Right cardiac atrium (tissue), 5 donors: ENCODE measurements around the gene SDK1. TPM values are rescaled to one million over a fixed set of nuclear protein-coding genes. Genes with fewer than 3 reads are reported as not detected.

Experiments
- ATAC-seq, 2 donors: fragments of 200-7000 bp; cut with Tn5 transposase; one replicate each; pipeline versions ENCODE4 v1.8.0 to v1.9.1; 2020; ENCODE audit warnings: moderate library complexity in 2 of 2, mild to moderate bottlenecking in 1 of 2
- DNase-seq, 3 donors: peaks; one replicate each; pipeline ENCODE4 v3.0.0-alpha.2; 2020
- H3K27ac ChIP-seq: one replicate; pipeline ENCODE4 v1.5.1; 2013; ENCODE audit warnings: mild to moderate bottlenecking, low read length, control low read depth, moderate library complexity
- H3K27me3 ChIP-seq: one replicate; pipeline ENCODE4 v1.6.1; 2013; ENCODE audit not compliant: control insufficient read depth, insufficient read depth
- H3K4me1 ChIP-seq: one replicate; pipeline ENCODE4 v1.6.1; 2013; ENCODE audit warnings: low read length; ENCODE audit not compliant: control insufficient read depth, insufficient read depth
- H3K4me3 ChIP-seq: one replicate; pipeline ENCODE4 v1.5.1; 2013; ENCODE audit warnings: low read length, control low read depth
- H3K9me3 ChIP-seq: one replicate; pipeline ENCODE4 v1.6.1; 2013; ENCODE audit warnings: low read length; ENCODE audit not compliant: control insufficient read depth
- WGBS: extraction: QIAGEN DNeasy Blood & Tissue Kit; methylation state at CpG from one replicate; pipeline ENCODE4 v1.1.7; 2013; 5-methylcytosine and 5-hydroxymethylcytosine counted together
- intact Hi-C, 4 donors: fragments of 100-400 bp; cut with DNase I; formaldehyde crosslinking; loops; one replicate each; pipeline versions ENCODE4 v1.11.0 to v1.14.0; 2022 to 2023
- polyA plus RNA-seq: library from polyadenylated mRNA; stranded (reverse); fragments of 200-250 nt; gene quantifications from one replicate; pipeline ENCODE4 v1.2.3, GENCODE V29; 2013
- total RNA-seq, 4 donors: library from RNA; stranded (reverse); fragmentation: NEBNext Ultra II Directional; extraction: Animal tissue kit (Norgen Biotek cat#: 25700); gene quantifications; one replicate each; pipeline ENCODE4 v1.2.1, GENCODE V29; 2021
- donor health status: healthy with polysubstance abuse.
- donor health status: DM: no; HTN: yes; CAD: no.
- donor health status: DM: no; HTN: no; CAD: no.
- donor health status: DM: no; HTN: yes; CAD: no; lungs with severe emphysema.
- donor health status: DM: yes; HTN: yes; CAD: no.

SDK1 gene
- total and polyA plus RNA-seq, 5 donors, result 0.97 to 3.2 (median 2.4) TPM

DNA sequence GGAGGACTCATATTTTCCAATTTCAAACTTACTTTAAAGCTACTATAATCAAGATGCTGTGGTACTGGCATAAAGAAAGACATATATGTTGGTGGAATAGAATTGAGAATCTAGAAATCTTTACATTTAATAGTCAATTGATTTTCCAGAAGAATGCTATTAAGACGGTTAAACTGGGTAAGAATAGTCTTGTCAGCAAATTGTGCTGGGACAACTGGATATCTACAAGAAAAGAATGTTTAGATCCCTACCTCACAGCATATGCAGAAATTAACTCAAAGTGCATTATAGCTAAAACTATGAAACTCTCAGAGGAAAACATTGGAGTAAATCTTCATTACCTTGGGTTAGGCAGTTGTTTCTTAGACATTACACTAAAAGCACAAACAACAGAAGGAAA lies 203.3 kb downstream of the SDK1 start:
- intact Hi-C loops, result no loop called here
- Histone ChIP-seq H3K27me3 (no peaks in the 10 kb centered on the region), H3K27ac (no peak overlapping the region), H3K4me1 (no peaks in the 10 kb centered on the region), H3K4me3 (no peak overlapping the region), H3K9me3 (no peaks in the 10 kb centered on the region)
- ATAC-seq, result no peak
- 91% methylated on average over 1 of the region's 1 CpG for WGBS
- no peak for DNase-seq

DNA sequence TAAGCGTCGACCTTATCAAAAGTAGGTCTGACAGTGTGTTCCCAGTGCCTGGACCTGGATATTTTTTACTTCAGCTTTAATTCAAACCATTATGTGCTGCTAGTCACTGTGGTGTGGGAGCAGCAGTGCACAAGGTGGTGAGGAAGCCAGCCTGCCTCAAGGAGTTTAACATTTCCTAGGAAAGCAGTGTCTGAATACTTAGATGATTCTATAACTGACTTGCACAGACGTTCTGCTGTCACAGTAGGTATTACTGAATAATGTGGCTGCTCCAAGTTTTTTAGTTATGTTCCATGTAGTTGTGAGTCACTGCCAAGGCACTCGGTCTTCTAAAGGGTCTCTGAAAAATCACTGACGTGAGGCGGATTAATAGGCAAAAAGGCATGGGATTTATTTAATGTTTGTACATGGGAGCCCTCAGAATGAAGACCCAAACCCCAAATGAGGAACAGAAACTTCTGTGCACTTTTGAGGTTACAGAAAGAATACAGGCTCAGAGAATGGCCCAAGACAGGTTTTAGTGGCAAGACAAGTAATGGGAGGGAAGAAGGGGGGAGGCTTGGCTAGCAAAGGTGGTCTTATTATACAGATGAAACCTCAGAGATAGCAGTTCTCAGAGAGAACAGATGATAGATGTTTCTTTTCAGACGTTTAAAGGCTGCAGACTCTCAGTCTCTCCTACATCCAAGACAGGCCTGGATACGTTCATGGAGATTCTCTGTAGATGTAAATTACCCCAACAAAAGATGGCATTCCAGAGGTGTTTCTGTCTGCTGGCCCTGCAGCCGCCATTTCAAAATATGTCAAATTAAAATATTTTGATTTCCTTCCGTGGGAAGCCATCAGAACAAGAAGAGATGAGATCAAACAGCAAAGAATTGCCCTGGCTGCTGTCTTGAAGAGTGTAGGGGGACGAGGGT lies 209.3 kb downstream of the SDK1 start:
- ATAC-seq, result no peak
- WGBS, result 68% methylated on average over 11 of the region's 11 CpGs
- Histone ChIP-seq H3K4me1 (no peaks in the 10 kb centered on the region), H3K27ac (no peak overlapping the region), H3K9me3 (no peaks in the 10 kb centered on the region), H3K4me3 (no peak overlapping the region), H3K27me3 (no peaks in the 10 kb centered on the region)
- intact Hi-C loops, result no loop called here
- DNase-seq, result no peak

DNA sequence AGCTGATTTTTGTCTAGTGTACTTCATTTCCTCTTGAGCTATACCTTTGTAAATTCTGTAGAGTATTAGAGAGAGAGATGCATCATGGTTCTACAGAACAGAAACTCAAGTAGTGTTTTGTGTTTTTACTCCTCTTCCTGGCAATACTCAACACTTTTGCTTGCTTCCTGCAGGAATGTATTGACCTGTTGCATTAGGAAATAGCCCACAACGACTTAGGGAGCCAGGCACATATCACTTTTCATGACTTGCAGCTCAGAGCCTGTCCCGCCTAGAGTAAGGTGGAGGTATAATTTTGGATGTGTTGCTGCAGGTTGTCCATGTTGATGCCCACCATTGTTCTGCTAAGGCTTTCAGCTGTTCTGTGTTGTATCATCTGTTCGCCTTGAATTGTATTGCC lies 216.3 kb downstream of the SDK1 start:
- WGBS, result 75% methylated on average over 3 of the region's 3 CpGs
- H3K4me3 ChIP-seq, result no peak overlapping the region
- intact Hi-C loops, result no loop called here

DNA sequence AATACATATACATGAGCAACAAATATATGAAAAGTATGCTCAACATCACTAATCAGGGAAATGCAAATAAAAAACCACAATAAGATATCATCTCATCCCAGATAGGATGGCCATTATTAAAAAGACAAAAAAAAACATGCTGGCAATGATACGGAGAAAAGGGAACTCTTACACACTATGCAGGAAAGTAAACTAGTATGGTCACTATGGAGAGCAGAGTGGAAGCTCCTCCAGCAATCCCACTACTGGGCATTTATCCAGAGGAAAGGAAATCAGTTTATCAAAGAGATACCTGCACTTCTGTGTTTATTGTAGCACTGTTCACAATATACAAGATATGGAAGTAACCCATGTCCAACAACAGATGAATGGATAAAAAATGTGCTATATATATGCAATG lies 217.5 kb downstream of the SDK1 start:
- no peak for ATAC-seq
- H3K9me3 ChIP-seq, result no peaks in the 10 kb centered on the region
- no peaks in the 10 kb centered on the region for H3K4me1 ChIP-seq
- WGBS, result 63% methylated on average over 1 of the region's 1 CpG
- intact Hi-C loops, result no loop called here
- no peak for DNase-seq
- H3K27me3 ChIP-seq, result no peaks in the 10 kb centered on the region
- no peak overlapping the region for H3K4me3 ChIP-seq
- no peak overlapping the region for H3K27ac ChIP-seq

More for the DNA sequence above, 216.3 kb downstream of the SDK1 start:
- ATAC-seq (no peak), DNase-seq (no peak)
- H3K27ac ChIP-seq, result no peak overlapping the region
- H3K9me3 ChIP-seq, result no peaks in the 10 kb centered on the region
- H3K4me1 ChIP-seq, result no peaks in the 10 kb centered on the region
- H3K27me3 ChIP-seq, result no peaks in the 10 kb centered on the region

DNA sequence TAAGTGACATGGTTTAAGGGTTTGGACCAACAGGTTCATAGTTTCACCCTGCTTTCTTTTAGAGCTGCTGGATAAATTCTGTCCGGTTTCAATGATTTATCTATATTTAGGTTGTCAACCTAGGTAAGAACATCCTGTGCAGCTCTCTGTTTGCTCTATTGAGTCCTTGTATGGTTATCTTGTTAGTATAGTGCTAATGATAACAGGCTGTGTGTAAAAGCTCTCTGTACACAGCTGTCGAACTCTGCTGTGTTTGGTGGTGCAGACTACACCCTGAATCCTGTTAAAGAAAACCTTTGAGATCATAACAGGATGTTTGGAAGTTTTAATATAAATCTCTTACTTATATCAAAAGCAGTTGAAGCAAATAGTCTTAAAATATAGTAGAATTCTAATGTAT lies 219.2 kb downstream of the SDK1 start:
- no peaks in the 10 kb centered on the region for H3K9me3 ChIP-seq
- intact Hi-C loops, result no loop called here
- no peaks in the 10 kb centered on the region for H3K4me1 ChIP-seq
- H3K27ac ChIP-seq, result no peak overlapping the region
- no peak for ATAC-seq
- no peaks in the 10 kb centered on the region for H3K27me3 ChIP-seq
- no peak for DNase-seq
- no peak overlapping the region for H3K4me3 ChIP-seq
- 33% methylated on average over 2 of the region's 2 CpGs for WGBS

DNA sequence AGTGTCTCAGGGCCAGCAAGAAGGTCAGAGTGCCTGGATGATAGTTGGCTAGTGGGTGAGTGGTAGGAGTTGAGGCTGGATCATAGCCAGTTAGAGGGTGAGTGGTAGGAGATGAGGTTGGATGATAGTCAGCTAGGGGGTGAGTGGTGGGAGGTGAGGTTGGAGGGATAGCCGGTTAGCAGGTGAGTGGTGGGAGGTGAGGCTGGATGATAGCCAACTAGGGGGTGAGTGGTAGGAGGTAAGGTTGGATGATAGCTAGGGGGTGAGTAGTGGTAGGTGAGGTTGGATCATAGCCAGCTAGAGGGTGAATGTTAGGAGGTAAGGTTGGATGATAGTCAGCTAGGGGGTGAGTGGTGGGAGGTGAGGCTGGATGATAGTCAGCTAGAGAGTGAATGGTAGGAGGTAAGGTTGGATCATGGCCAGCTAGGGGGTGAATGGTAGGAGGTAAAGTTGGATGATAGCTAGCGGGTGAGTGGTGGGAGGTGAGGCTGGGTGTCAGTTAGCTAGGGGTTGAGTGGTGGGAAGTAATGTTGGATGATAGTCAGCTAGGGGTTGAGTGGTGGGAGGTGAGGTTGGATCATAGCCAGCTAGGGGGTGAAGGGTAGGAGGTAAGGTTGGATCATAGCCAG lies 226.6 kb downstream of the SDK1 start:
- no peaks in the 10 kb centered on the region for H3K4me1 ChIP-seq
- H3K4me3 ChIP-seq, result no peak overlapping the region
- H3K27ac ChIP-seq, result no peak overlapping the region
- 94% methylated on average over 2 of the region's 2 CpGs for WGBS
- ATAC-seq, result no peak
- H3K9me3 ChIP-seq, result no peaks in the 10 kb centered on the region
- H3K27me3 ChIP-seq, result no peaks in the 10 kb centered on the region
- intact Hi-C loops, result no loop called here
- no peak for DNase-seq

DNA sequence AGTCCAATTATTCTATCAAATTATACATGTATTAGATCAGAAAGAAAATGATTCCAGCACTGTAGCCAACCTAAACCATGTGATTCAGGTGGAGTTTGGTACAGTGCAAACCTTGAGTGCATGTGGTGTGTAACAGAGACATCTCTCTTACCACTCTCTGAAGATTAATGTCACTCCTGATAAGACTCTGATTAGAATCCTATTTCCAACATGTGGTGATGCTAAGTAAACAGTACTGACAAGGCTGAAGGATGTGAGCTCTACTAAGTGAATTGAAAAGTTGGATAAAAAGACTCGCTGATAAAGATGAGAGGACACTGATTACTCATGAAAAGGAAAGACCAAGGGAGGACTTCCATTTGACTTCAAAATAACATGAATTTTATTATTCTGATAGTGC lies 232.0 kb downstream of the SDK1 start:
- Histone ChIP-seq H3K27ac (no peak overlapping the region), H3K4me3 (no peak overlapping the region), H3K4me1 (no peaks in the 10 kb centered on the region), H3K9me3 (no peaks in the 10 kb centered on the region), H3K27me3 (no peaks in the 10 kb centered on the region)
- 59% methylated on average over 1 of the region's 1 CpG for WGBS
- DNase-seq (no peak), ATAC-seq (no peak)
- intact Hi-C loops, result no loop called here

DNA sequence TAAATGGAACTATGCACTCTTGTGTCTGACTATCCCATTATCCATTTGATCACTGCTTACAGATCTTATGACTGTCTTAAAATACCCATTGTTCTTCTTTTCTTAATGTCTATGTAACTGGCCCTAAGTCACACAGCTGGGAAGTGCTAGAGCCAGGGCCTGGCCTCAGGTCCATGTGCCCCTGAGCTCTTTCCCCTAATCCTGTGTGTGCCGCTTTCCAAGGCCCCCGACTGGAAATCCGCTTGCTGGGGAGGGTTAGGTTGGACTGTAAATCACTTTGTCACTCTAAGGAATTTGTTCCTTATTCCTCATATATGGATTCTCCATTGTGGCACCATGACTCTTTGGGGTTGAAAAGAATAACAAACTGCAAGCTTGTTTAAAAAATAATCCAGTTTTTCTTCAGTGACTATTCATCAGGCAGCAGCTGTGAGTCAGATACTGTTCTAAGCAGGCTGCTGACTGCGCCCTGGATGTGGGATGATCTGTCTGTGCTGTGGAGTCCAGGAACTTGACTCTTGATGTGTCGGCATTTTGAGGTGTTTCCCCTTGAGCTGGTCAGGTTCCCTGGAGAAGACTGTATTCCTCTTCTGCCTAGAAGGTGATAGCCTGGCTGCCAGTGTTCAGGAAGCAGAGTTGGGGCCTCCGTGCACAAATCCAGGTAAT lies 236.3 kb downstream of the SDK1 start:
- intact Hi-C loops, result no loop called here
- Histone ChIP-seq H3K27ac (no peak overlapping the region), H3K9me3 (no peaks in the 10 kb centered on the region), H3K4me3 (no peak overlapping the region), H3K4me1 (no peaks in the 10 kb centered on the region), H3K27me3 (no peaks in the 10 kb centered on the region)
- WGBS, result 79% methylated on average over 6 of the region's 6 CpGs
- ATAC-seq (no peak), DNase-seq (no peak)

DNA sequence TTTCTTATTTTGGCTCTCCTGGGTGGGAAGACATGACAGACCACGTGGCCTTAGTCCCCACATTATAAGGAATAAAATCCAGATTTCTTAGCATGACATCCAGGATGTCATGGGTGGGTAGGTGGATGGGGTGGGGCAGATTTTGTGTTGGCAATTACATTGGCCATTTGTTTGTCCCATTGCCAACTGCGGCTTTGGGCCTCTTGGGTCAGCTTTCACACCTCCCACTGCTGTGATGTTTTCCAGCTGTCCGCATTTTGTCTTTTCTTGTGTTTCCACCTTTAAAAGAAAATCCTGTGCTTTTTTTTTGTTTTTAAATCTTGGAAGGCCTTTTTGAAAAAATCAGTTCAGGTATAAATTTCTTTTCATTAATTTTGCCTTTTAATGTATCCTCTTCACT lies 237.0 kb downstream of the SDK1 start:
- H3K4me3 ChIP-seq, result no peak overlapping the region
- no peaks in the 10 kb centered on the region for H3K27me3 ChIP-seq
- no peak for DNase-seq
- intact Hi-C loops, result no loop called here
- WGBS, result 85% methylated on average over 3 of the region's 3 CpGs
- H3K9me3 ChIP-seq, result no peaks in the 10 kb centered on the region
- no peaks in the 10 kb centered on the region for H3K4me1 ChIP-seq
- no peak overlapping the region for H3K27ac ChIP-seq
- no peak for ATAC-seq

DNA sequence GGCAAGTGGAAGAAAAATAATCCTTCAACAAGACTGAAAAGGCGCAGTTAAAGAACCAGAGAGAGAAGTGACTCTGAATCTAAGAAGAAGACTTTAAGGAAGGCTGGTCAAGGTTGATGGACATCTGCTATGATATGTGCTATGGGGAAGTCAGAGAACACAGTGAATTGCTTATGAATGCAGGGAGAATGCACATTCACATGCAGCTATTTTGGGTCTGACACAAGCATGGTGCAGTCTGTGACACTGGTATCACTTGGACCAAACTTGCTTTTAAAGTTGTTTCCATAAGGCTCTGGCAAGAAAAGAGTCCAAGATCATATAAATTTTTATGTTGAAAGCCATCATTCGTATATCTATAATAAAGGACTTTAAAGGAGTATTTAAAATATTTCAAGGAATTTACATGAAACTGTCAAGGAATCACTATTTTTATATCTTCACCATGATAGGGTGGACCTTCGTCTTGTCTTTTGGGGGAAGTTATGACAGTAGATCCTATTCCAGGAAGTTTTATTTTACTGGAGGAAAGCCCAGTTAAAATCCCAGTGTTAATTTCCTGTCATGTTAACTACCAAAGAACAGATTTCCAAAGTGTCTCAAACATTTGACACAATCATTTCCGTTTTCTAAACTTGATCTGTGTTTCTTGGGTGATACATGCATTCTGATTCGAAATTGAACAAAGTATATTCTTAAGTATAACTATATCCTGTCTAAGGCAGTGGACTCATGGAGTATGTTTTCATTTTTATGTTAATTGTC lies 239.6 kb downstream of the SDK1 start:
- DNase-seq (no peak), ATAC-seq (no peak)
- Histone ChIP-seq H3K27ac (no peak overlapping the region), H3K9me3 (no peaks in the 10 kb centered on the region), H3K4me3 (no peak overlapping the region), H3K4me1 (no peaks in the 10 kb centered on the region), H3K27me3 (no peaks in the 10 kb centered on the region)
- intact Hi-C loops, result no loop called here
- WGBS, result 58% methylated on average over 5 of the region's 5 CpGs

DNA sequence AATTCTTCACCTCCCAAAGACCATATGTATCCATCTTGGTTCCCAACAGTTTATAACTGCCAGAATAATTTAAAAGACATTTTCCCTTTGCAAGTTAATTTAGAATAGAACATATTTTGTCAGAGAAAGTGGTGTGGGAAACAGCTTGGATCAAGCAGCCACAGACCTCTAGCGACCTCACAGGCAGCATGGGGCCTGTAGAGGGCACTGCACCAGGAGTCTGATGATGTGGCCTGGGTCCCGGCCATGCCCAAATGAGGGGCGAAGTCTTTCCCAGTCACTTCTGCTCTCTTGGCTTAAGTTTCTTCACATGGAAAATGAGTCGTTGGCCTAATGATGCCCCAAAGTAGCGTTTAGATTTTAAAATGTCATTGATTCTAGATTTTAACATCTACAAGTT lies 243.2 kb downstream of the SDK1 start:
- intact Hi-C loops, result no loop called here
- DNase-seq (no peak), ATAC-seq (no peak)
- H3K4me1 ChIP-seq, result no peaks in the 10 kb centered on the region
- 75% methylated on average over 5 of the region's 5 CpGs for WGBS
- H3K27me3 ChIP-seq, result no peaks in the 10 kb centered on the region
- no peaks in the 10 kb centered on the region for H3K9me3 ChIP-seq
- no peak overlapping the region for H3K27ac ChIP-seq
- H3K4me3 ChIP-seq, result no peak overlapping the region
